ENCODE results near the gene MINAR1.

DNA sequence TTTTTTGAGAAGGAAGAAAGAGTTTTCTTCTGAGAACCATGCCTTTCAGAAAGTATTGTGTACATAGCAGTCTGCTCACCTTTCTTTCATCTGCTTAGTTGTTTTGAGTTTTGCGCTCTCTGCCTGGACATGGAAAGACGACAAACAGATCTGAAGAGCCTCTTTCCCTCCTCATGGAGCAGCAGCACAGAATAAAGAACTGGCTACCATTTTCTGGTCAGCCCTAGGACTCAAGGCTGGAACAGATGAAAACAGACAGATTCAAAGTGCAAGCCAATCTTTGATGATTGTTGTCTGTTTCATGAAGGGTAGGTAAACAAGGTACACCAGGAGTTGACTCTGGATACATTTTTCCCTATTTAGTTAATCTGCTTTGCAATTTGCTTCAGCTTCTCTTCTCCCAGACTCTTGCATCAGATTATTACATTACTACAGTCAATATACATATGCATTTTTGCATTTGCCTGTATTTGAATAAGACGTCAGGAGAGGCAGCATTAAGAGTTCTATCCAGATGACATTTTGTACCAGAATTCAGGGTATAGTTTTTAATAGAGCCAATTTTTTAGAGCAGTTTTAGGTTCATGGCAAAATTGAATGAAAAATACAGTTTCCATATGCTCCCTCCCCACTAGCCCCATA lies 34.7 kb upstream of the MINAR1 start:
- TF ChIP-seq, protein P1, sequence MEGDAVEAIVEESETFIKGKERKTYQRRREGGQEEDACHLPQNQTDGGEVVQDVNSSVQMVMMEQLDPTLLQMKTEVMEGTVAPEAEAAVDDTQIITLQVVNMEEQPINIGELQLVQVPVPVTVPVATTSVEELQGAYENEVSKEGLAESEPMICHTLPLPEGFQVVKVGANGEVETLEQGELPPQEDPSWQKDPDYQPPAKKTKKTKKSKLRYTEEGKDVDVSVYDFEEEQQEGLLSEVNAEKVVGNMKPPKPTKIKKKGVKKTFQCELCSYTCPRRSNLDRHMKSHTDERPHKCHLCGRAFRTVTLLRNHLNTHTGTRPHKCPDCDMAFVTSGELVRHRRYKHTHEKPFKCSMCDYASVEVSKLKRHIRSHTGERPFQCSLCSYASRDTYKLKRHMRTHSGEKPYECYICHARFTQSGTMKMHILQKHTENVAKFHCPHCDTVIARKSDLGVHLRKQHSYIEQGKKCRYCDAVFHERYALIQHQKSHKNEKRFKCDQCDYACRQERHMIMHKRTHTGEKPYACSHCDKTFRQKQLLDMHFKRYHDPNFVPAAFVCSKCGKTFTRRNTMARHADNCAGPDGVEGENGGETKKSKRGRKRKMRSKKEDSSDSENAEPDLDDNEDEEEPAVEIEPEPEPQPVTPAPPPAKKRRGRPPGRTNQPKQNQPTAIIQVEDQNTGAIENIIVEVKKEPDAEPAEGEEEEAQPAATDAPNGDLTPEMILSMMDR (IDR thresholded peaks at IDR 0.05; ENCODE audit: low read depth, low read length) = no peak
- TF ChIP-seq EZH2phosphoT487 (IDR thresholded peaks at IDR 0.05; ENCODE audit: low read depth) = no peak

Data from OCI-LY3 (cell line).